Fibroblast of lung (primary cell): Measurements from ENCODE around the gene PARK7. TPM values are rescaled to one million over a fixed set of nuclear protein-coding genes. Genes with fewer than 3 reads are reported as not detected.

Experiments
- DNase-seq, 2 donors: peaks; one replicate each; pipeline versions ENCODE4 v3.0.0 to v3.0.0-alpha.2; 2010; ENCODE audit warnings: low read depth in 2 of 2
- H2AFZ ChIP-seq: 2 replicates; pipeline ENCODE4 v1.5.1; 2012; ENCODE audit warnings: low read length, control low read depth, inconsistent platforms
- H3K27ac ChIP-seq: 2 replicates; pipeline ENCODE4 v1.5.1; 2011; ENCODE audit warnings: low read length, control low read depth; ENCODE audit not compliant: insufficient read depth
- H3K27me3 ChIP-seq: 2 replicates; pipeline ENCODE4 v1.5.1; 2011; ENCODE audit warnings: mild to moderate bottlenecking, low read length; ENCODE audit not compliant: control insufficient read depth, insufficient read depth
- H3K36me3 ChIP-seq: 2 replicates; pipeline ENCODE4 v1.5.1; 2011; ENCODE audit warnings: low read length; ENCODE audit not compliant: control insufficient read depth, insufficient read depth
- H3K4me1 ChIP-seq: 2 replicates; pipeline ENCODE4 v1.5.1; 2011; ENCODE audit warnings: low read length; ENCODE audit not compliant: control insufficient read depth, insufficient read depth; ENCODE audit errors: extremely low read depth
- H3K4me2 ChIP-seq: 2 replicates; pipeline ENCODE4 v1.5.1; 2011; ENCODE audit warnings: low read length, control low read depth; ENCODE audit not compliant: insufficient read depth; ENCODE audit errors: extremely low read depth
- H3K4me3 ChIP-seq, 4 experiments: fragments of 200-600 bp in 1 of 4; sonication (generic) in 1 of 4; replicated peaks in 1 of 4; 2 replicates each; pipeline ENCODE4 v1.5.1; 2011 to 2016; ENCODE audit warnings: low read length in 4 of 4, low read depth in 3 of 4, mild to moderate bottlenecking in 3 of 4, control low read depth in 2 of 4, inconsistent platforms in 1 of 4, mixed read lengths in 1 of 4; ENCODE audit not compliant: insufficient read depth in 1 of 4; ENCODE audit errors: control extremely low read depth in 1 of 4
- H3K79me2 ChIP-seq: 2 replicates; pipeline ENCODE4 v1.5.1; 2012; ENCODE audit warnings: mild to moderate bottlenecking, low read length, inconsistent platforms; ENCODE audit not compliant: control insufficient read depth, insufficient read depth
- H3K9ac ChIP-seq: 2 replicates; pipeline ENCODE4 v1.5.1; 2011; ENCODE audit warnings: mild to moderate bottlenecking, low read length, control low read depth; ENCODE audit not compliant: insufficient read depth
- H3K9me3 ChIP-seq: 2 replicates; pipeline ENCODE4 v1.5.1; 2012; ENCODE audit warnings: low read depth, low read length; ENCODE audit not compliant: control insufficient read depth, insufficient read depth
- H4K20me1 ChIP-seq: 2 replicates; pipeline ENCODE4 v1.5.1; 2011; ENCODE audit warnings: low read length; ENCODE audit not compliant: control insufficient read depth, insufficient read depth; ENCODE audit errors: extremely low read depth
- EZH2 ChIP-seq: IDR thresholded peaks from 2 replicates; pipeline ENCODE4 v1.5.1; 2012; ENCODE audit warnings: low read length, control low read depth, mild to moderate bottlenecking; ENCODE audit errors: missing control alignments
- polyA plus RNA-seq, 2 donors: library from polyadenylated mRNA; depleted of rRNA in 1 of 2; stranded (reverse) in 1 of 2; unstranded in 1 of 2; fragments of >200 nt; gene quantifications; 2 replicates each; pipeline ENCODE4 v1.2.1, GENCODE V29; 2011 to 2012; ENCODE audit warnings: missing spikeins in 1 of 2
- total RNA-seq: library from RNA; depleted of rRNA; stranded (reverse); fragments of >200 nt; gene quantifications from 2 replicates; pipeline ENCODE4 v1.2.1, GENCODE V29; 2014
- TF ChIP-seq, protein P1 (sequence below), 2 donors: IDR thresholded peaks in 1 of 2; conservative IDR thresholded peaks in 1 of 2; 1 replicate in 1 of 2; 2 replicates in 1 of 2; pipeline ENCODE4 v1.5.1; 2011 to 2012; ENCODE audit warnings: low read length in 2 of 2, control low read depth in 1 of 2, inconsistent platforms in 1 of 2, low read depth in 1 of 2, mild to moderate bottlenecking in 1 of 2

PARK7 gene
- total and polyA plus RNA-seq, 2 donors (not counting 1 experiment from before 2014, with no cell fraction given), result 264 to 513 TPM

- Histone ChIP-seq H3K27ac (no peak overlapping the region), H3K4me1 (peaks cover 29% of the 10 kb centered on the region), H3K4me2 (no peak overlapping the region), H3K9me3 (no peaks in the 10 kb centered on the region), H3K9ac (no peak overlapping the region), H3K79me2 (peaks cover 40% of the 10 kb centered on the region), H3K27me3 (no peaks in the 10 kb centered on the region), H4K20me1 (no peaks in the 10 kb centered on the region), H3K4me3 (no peak overlapping the region), H3K36me3 (peaks cover 21% of the 10 kb centered on the region), H2AFZ (no peak overlapping the region)
- TF ChIP-seq, protein P1, sequence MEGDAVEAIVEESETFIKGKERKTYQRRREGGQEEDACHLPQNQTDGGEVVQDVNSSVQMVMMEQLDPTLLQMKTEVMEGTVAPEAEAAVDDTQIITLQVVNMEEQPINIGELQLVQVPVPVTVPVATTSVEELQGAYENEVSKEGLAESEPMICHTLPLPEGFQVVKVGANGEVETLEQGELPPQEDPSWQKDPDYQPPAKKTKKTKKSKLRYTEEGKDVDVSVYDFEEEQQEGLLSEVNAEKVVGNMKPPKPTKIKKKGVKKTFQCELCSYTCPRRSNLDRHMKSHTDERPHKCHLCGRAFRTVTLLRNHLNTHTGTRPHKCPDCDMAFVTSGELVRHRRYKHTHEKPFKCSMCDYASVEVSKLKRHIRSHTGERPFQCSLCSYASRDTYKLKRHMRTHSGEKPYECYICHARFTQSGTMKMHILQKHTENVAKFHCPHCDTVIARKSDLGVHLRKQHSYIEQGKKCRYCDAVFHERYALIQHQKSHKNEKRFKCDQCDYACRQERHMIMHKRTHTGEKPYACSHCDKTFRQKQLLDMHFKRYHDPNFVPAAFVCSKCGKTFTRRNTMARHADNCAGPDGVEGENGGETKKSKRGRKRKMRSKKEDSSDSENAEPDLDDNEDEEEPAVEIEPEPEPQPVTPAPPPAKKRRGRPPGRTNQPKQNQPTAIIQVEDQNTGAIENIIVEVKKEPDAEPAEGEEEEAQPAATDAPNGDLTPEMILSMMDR (conservative IDR thresholded peaks at IDR 0.05 in 1 of 2, IDR thresholded peaks at IDR 0.05 in 1 of 2; ENCODE audit: low read depth in 1 of 2, low read length in 2 of 2), result no peak
- no peak for TF ChIP-seq EZH2
- peak; percentile 12 to 17 for DNase-seq
These were observed 50.7 kb downstream of the PARK7 start for GRCh38 chr1:8011923-8012858.

DNA sequence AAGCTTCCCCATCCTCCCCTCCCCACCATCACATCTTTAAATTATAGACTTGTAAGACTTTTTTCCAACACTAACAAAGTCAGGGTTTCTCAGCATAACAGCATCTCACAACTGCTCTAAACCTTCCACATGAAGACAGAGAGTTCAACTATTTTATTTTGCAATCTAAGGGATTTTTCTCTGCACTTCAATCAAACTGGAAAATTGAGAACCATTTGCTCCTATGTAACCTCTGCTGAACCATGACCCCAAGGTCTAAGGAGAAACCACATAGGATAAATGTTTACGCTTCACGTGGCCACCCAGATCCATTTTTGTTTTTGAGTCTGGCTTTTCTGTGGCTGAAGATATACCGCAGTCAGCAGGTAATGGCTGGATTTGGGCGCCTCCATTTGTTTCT is 51.4 kb downstream of the PARK7 start:
- Histone ChIP-seq H3K27ac (no peak overlapping the region), H3K9ac (no peak overlapping the region), H4K20me1 (no peaks in the 10 kb centered on the region), H3K36me3 (peaks cover 21% of the 10 kb centered on the region), H3K79me2 (peaks cover 47% of the 10 kb centered on the region), H2AFZ (no peak overlapping the region), H3K9me3 (no peaks in the 10 kb centered on the region), H3K4me3 (no peak overlapping the region), H3K4me2 (no peak overlapping the region), H3K27me3 (no peaks in the 10 kb centered on the region), H3K4me1 (peaks cover 33% of the 10 kb centered on the region)
- peak in 1 of 2 donors; percentile 8 for DNase-seq
- TF ChIP-seq, protein P1 (conservative IDR thresholded peaks at IDR 0.05 in 1 of 2, IDR thresholded peaks at IDR 0.05 in 1 of 2; ENCODE audit: low read depth in 1 of 2, low read length in 2 of 2), result no peak
- TF ChIP-seq EZH2, result no peak

- Histone ChIP-seq H3K36me3 (peaks cover 21% of the 10 kb centered on the region), H3K27ac (no peak overlapping the region), H3K27me3 (no peaks in the 10 kb centered on the region), H3K4me1 (peaks cover 34% of the 10 kb centered on the region), H3K9ac (no peak overlapping the region), H4K20me1 (no peaks in the 10 kb centered on the region), H3K9me3 (no peaks in the 10 kb centered on the region), H3K79me2 (peaks cover 51% of the 10 kb centered on the region), H3K4me3 (no peak overlapping the region), H3K4me2 (no peak overlapping the region), H2AFZ (no peak overlapping the region)
- TF ChIP-seq, protein P1 (conservative IDR thresholded peaks at IDR 0.05 in 1 of 2, IDR thresholded peaks at IDR 0.05 in 1 of 2; ENCODE audit: low read depth in 1 of 2, low read length in 2 of 2), result no peak
- TF ChIP-seq EZH2, result no peak
- DNase-seq, result peak in 1 of 2 donors; percentile 5
These were observed 51.9 kb downstream of the PARK7 start for GRCh38 chr1:8013399-8013798.
